ENCODE data around the gene GNAT2. TPM values are rescaled to one million over a fixed set of nuclear protein-coding genes. Genes with fewer than 3 reads are reported as not detected.

Gene GNAT2
- total RNA-seq, 6 donors from 2014 or later = 0.20 to 0.46 TPM; not detected in 4

GRCh38 chr1:109632671-109633346 lies 13.4 kb upstream of the GNAT2 start:
- Histone ChIP-seq H3K4me3 (no peak overlapping the region), H3K9me3 (no peaks in the 10 kb centered on the region), H3K36me3 (peaks cover 14 to 39% (median 35%) of the 10 kb centered on the region in 4 donors), H3K27ac (no peak overlapping the region), H3K4me1 (peaks cover 0 to 8% (median 3%) of the 10 kb centered on the region in 4 donors), H3K27me3 (no peaks in the 10 kb centered on the region)
- WGBS, 2 donors = 50 to 70% methylated on average over 5 of the region's 5 CpGs
- no peak for DNase-seq
- TF ChIP-seq POLR2A (IDR thresholded peaks at IDR 0.05) (no peak), POLR2AphosphoS5 (IDR thresholded peaks at IDR 0.05) (no peak), EP300 (IDR thresholded peaks at IDR 0.05) (no peak)
- TF ChIP-seq, protein P1, sequence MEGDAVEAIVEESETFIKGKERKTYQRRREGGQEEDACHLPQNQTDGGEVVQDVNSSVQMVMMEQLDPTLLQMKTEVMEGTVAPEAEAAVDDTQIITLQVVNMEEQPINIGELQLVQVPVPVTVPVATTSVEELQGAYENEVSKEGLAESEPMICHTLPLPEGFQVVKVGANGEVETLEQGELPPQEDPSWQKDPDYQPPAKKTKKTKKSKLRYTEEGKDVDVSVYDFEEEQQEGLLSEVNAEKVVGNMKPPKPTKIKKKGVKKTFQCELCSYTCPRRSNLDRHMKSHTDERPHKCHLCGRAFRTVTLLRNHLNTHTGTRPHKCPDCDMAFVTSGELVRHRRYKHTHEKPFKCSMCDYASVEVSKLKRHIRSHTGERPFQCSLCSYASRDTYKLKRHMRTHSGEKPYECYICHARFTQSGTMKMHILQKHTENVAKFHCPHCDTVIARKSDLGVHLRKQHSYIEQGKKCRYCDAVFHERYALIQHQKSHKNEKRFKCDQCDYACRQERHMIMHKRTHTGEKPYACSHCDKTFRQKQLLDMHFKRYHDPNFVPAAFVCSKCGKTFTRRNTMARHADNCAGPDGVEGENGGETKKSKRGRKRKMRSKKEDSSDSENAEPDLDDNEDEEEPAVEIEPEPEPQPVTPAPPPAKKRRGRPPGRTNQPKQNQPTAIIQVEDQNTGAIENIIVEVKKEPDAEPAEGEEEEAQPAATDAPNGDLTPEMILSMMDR (IDR thresholded peaks at IDR 0.05) = no peak
- no peak for ATAC-seq (ENCODE audit: low FRiP score in 2 of 2)

GRCh38 chr1:109631513-109632505 lies 12.4 kb upstream of the GNAT2 start:
- 85 to 87% methylated on average over 6 to 16 of the region's 16 CpGs for WGBS, 2 donors
- DNase-seq = no peak
- Histone ChIP-seq H3K36me3 (peaks cover 14 to 49% (median 45%) of the 10 kb centered on the region in 4 donors), H3K27me3 (no peaks in the 10 kb centered on the region), H3K4me3 (no peak overlapping the region), H3K27ac (no peak overlapping the region), H3K4me1 (peaks cover 0 to 7% (median 3%) of the 10 kb centered on the region in 4 donors), H3K9me3 (no peaks in the 10 kb centered on the region)
- no peak for ATAC-seq (ENCODE audit: low FRiP score in 2 of 2)
- TF ChIP-seq POLR2AphosphoS5 (IDR thresholded peaks at IDR 0.05) = no peak
- TF ChIP-seq, protein P1 (IDR thresholded peaks at IDR 0.05) = no peak
- no peak for TF ChIP-seq EP300 (IDR thresholded peaks at IDR 0.05)
- TF ChIP-seq POLR2A (IDR thresholded peaks at IDR 0.05) = no peak

DNA sequence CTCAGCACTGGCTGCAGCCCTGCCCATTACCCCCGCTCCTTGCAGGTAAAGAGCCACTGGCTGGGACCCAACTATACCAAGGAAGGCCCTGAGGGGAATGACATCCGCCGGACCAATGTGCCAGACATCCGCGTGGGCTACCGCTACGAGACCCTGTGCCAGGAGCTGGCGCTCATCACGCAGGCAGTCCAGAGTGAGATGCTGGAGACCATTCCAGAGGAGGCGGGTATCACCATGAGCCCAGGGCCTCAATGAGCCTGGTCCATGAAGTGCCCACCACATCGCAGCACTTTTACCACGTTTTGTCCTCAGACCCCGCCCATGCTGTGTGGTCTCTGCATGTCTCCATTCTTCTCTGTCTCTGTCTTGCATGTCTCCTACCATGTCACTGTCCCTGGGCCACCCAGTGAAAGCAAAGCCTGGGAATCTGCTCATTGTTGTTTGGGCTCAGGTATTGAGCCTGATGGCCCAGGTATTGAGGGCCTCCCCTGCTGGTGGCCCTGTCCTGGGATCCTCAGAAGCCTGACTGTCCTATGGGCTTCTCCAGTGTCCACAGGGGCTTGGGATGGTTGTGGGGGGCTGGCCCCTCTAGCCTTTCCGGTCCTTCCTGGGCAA lies 11.6 kb upstream of the GNAT2 start:
- H3K36me3 ChIP-seq = peaks cover 14 to 57% (median 52%) of the 10 kb centered on the region in 4 donors
- no peak for DNase-seq

More for the DNA sequence above, 11.6 kb upstream of the GNAT2 start:
- no peak for ATAC-seq (ENCODE audit: low FRiP score in 2 of 2)
- no peak overlapping the region for H3K27ac ChIP-seq
- TF ChIP-seq EP300 (IDR thresholded peaks at IDR 0.05) (no peak), POLR2AphosphoS5 (IDR thresholded peaks at IDR 0.05) (no peak), POLR2A (IDR thresholded peaks at IDR 0.05) (no peak)
- TF ChIP-seq, protein P1 (IDR thresholded peaks at IDR 0.05) = no peak
- H3K4me1 ChIP-seq = peaks cover 0 to 2% (median under 1%) of the 10 kb centered on the region in 4 donors
- H3K4me3 ChIP-seq = no peak overlapping the region
- H3K9me3 ChIP-seq = no peaks in the 10 kb centered on the region
- 93 to 96% methylated on average over 7 to 12 of the region's 14 CpGs for WGBS, 2 donors
- no peaks in the 10 kb centered on the region for H3K27me3 ChIP-seq

All from upper lobe of left lung (tissue), 6 donors.